Lower leg skin (tissue), 3 donors: ENCODE data around the gene CLMN.

Experiments used
- CTCF ChIP-seq, 3 donors: fragments of 450-650 bp; IDR thresholded peaks; one replicate each; pipeline ENCODE4 v1.5.1; 2016; ENCODE audit warnings: antibody characterized with exemption in 3 of 3, mild to moderate bottlenecking in 3 of 3, moderate library complexity in 2 of 3
- POLR2A ChIP-seq, 2 donors: fragments of 450-650 bp; IDR thresholded peaks; one replicate each; pipeline ENCODE4 v1.6.1; 2016 to 2017; ENCODE audit warnings: antibody characterized with exemption in 2 of 2, mild to moderate bottlenecking in 1 of 2, moderate library complexity in 1 of 2

- TF ChIP-seq CTCF (IDR thresholded peaks at IDR 0.05), result no peak
- TF ChIP-seq POLR2A (IDR thresholded peaks at IDR 0.05), result no peak
Measured at GRCh38 chr14:95216008-95216407, 103.7 kb downstream of the CLMN start.
